Neural progenitor cell (in vitro differentiated cells): Measurements from ENCODE around the gene IFNLR1. TPM values are rescaled to one million over a fixed set of nuclear protein-coding genes. Genes with fewer than 3 reads are reported as not detected.

Experiments used
- DNase-seq: peaks from one replicate; pipeline ENCODE4 v3.0.0-alpha.2; 2016; ENCODE audit warnings: low spot score
- H2AFZ ChIP-seq: fragments of 200-600 bp; sonication (generic); replicated peaks from 2 replicates; pipeline ENCODE4 v1.6.1; 2016; ENCODE audit warnings: antibody characterized with exemption
- H3F3A ChIP-seq: fragments of 200-600 bp; sonication (generic); 2 replicates; pipeline ENCODE4 v1.6.1; 2016; ENCODE audit warnings: antibody characterized with exemption, low read depth
- H3K27ac ChIP-seq: fragments of 200-600 bp; sonication (generic); 2 replicates; pipeline ENCODE4 v1.5.1; 2016; ENCODE audit warnings: mild to moderate bottlenecking
- H3K27me3 ChIP-seq: fragments of 200-600 bp; sonication (generic); 2 replicates; pipeline ENCODE4 v1.6.1; 2016; ENCODE audit warnings: mild to moderate bottlenecking, moderate library complexity
- H3K36me3 ChIP-seq: fragments of 200-600 bp; sonication (generic); 2 replicates; pipeline ENCODE4 v1.5.1; 2016
- H3K4me1 ChIP-seq: fragments of 200-600 bp; sonication (generic); 2 replicates; pipeline ENCODE4 v1.6.1; 2016; ENCODE audit warnings: mixed run types
- H3K4me2 ChIP-seq: fragments of 200-600 bp; sonication (generic); 2 replicates; pipeline ENCODE4 v1.6.1; 2016
- H3K4me3 ChIP-seq: fragments of 200-600 bp; sonication (generic); 2 replicates; pipeline ENCODE4 v1.5.1; 2016
- H3K79me2 ChIP-seq: fragments of 200-600 bp; sonication (generic); 2 replicates; pipeline ENCODE4 v1.6.1; 2016; ENCODE audit warnings: low read depth
- H3K9ac ChIP-seq: fragments of 200-600 bp; sonication (generic); 2 replicates; pipeline ENCODE4 v1.6.1; 2016
- H3K9me3 ChIP-seq: fragments of 200-600 bp; sonication (generic); 2 replicates; pipeline ENCODE4 v1.5.1; 2016; ENCODE audit warnings: low read depth
- H4K20me1 ChIP-seq: fragments of 200-600 bp; sonication (generic); 2 replicates; pipeline ENCODE4 v1.6.1; 2016; ENCODE audit warnings: low read depth
- H3K27ac Mint-ChIP-seq: 3 replicates; pipeline ENCODE4 v1.8.0; 2021; ENCODE audit warnings: mixed read lengths
- H3K27me3 Mint-ChIP-seq: 2 replicates; pipeline ENCODE4 v1.8.0; 2022; ENCODE audit warnings: low read depth, mild to moderate bottlenecking, inconsistent platforms, moderate library complexity, mixed read lengths; ENCODE audit not compliant: insufficient read depth
- H3K36me3 Mint-ChIP-seq: 3 replicates; pipeline ENCODE4 v1.8.0; 2021; ENCODE audit warnings: mixed read lengths
- H3K4me1 Mint-ChIP-seq: 3 replicates; pipeline ENCODE4 v1.8.0; 2021; ENCODE audit warnings: mixed read lengths
- H3K4me3 Mint-ChIP-seq: 3 replicates; pipeline ENCODE4 v1.8.0; 2021; ENCODE audit warnings: mild to moderate bottlenecking, moderate library complexity, mixed read lengths
- H3K9me3 Mint-ChIP-seq: 3 replicates; pipeline ENCODE4 v1.8.0; 2020; ENCODE audit warnings: mixed read lengths
- EZH2 ChIP-seq: fragments of 200-600 bp; sonication (generic); IDR thresholded peaks from 2 replicates; pipeline ENCODE4 v1.6.1; 2017; ENCODE audit warnings: antibody characterized with exemption, mild to moderate bottlenecking, moderate library complexity
- EZH2phosphoT487 ChIP-seq: fragments of 200-600 bp; sonication (generic); IDR thresholded peaks from 2 replicates; pipeline ENCODE4 v1.6.1; 2017; ENCODE audit warnings: antibody characterized with exemption
- total RNA-seq: library from RNA; depleted of rRNA; stranded (reverse); fragments of >200 nt; gene quantifications from 2 replicates; pipeline ENCODE4 v1.2.3, GENCODE V29; 2015; ENCODE audit warnings: low replicate concordance
- TF ChIP-seq, protein P1 (sequence below): fragments of 200-600 bp; sonication (generic); IDR thresholded peaks from 2 replicates; pipeline ENCODE4 v1.5.1; 2017; ENCODE audit warnings: antibody characterized with exemption, mild to moderate bottlenecking

Gene IFNLR1
- total RNA-seq, 1 donor from 2014 or later: 3.3 TPM

GRCh38 chr1:24204116-24204515 lies 17.0 kb upstream of the IFNLR1 start:
- H3K79me2 ChIP-seq: no peaks in the 10 kb centered on the region
- H3K9ac ChIP-seq: no peak overlapping the region
- Mint-ChIP-seq H3K4me3 (no peak overlapping the region), H3K27me3 (peaks cover 4% of the 10 kb centered on the region), H3K4me1 (peaks cover 29% of the 10 kb centered on the region), H3K27ac (no peak overlapping the region), H3K9me3 (no peaks in the 10 kb centered on the region), H3K36me3 (no peaks in the 10 kb centered on the region)
- no peaks in the 10 kb centered on the region for H3K36me3 ChIP-seq
- no peak overlapping the region for H3K27ac ChIP-seq
- H4K20me1 ChIP-seq: no peaks in the 10 kb centered on the region
- no peaks in the 10 kb centered on the region for H3K9me3 ChIP-seq
- H3K4me2 ChIP-seq: no peak overlapping the region
- no peaks in the 10 kb centered on the region for H3K27me3 ChIP-seq
- H3K4me3 ChIP-seq: no peak overlapping the region
- no peak overlapping the region for H2AFZ ChIP-seq
- DNase-seq: no peak
- no peak for TF ChIP-seq EZH2phosphoT487
- TF ChIP-seq, protein P1, sequence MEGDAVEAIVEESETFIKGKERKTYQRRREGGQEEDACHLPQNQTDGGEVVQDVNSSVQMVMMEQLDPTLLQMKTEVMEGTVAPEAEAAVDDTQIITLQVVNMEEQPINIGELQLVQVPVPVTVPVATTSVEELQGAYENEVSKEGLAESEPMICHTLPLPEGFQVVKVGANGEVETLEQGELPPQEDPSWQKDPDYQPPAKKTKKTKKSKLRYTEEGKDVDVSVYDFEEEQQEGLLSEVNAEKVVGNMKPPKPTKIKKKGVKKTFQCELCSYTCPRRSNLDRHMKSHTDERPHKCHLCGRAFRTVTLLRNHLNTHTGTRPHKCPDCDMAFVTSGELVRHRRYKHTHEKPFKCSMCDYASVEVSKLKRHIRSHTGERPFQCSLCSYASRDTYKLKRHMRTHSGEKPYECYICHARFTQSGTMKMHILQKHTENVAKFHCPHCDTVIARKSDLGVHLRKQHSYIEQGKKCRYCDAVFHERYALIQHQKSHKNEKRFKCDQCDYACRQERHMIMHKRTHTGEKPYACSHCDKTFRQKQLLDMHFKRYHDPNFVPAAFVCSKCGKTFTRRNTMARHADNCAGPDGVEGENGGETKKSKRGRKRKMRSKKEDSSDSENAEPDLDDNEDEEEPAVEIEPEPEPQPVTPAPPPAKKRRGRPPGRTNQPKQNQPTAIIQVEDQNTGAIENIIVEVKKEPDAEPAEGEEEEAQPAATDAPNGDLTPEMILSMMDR: no peak
- no peak for TF ChIP-seq EZH2
- no peaks in the 10 kb centered on the region for H3K4me1 ChIP-seq
- no peaks in the 10 kb centered on the region for H3F3A ChIP-seq

DNA sequence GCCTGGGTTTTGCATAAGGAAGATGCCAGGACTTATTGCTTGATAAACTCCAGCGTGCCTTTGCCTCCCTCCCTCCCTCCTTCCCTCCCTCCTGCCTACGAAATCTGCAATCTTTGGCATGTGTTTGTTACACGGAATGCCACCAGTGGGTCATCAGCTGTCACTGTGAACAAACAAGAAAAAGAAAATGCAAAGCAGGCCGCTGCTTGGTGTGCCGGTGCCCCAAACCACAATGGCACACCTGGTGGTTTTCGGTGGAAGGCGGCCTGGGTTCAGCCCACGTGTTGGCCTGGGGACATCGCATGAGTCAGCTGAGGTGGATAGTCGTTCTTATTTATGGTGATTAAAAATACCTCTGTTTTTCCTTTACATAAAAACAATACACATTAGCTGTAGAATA lies 16.3 kb upstream of the IFNLR1 start:
- H3K27me3 Mint-ChIP-seq: peaks cover 4% of the 10 kb centered on the region
- H3F3A ChIP-seq: no peaks in the 10 kb centered on the region
- no peak overlapping the region for H2AFZ ChIP-seq

DNA sequence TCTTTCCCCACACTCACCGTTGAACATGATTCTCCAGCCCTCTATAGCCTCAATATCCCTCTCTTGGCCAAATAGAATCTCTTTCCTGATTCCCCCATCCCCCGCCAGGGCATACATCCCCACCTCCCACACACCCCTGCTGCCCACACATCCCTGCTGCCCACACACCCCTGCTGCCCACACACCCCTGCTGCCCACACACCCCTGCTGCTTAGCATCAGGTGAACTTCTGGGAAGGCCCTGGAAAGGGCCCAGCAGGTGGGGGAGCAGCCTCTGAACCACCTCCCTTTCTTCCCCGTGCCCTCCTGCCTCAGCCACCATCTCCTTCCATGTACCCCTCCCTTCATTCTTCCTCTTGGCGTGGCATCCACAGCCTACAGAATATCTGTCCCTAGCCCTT lies 15.9 kb upstream of the IFNLR1 start:
- no peak overlapping the region for H3K4me3 Mint-ChIP-seq
- no peaks in the 10 kb centered on the region for H3K9me3 Mint-ChIP-seq
- peaks cover 4% of the 10 kb centered on the region for H3K27me3 Mint-ChIP-seq
- no peak overlapping the region for H3K9ac ChIP-seq
- TF ChIP-seq EZH2: no peak
- H3F3A ChIP-seq: no peaks in the 10 kb centered on the region
- H3K27me3 ChIP-seq: no peaks in the 10 kb centered on the region
- H3K4me1 Mint-ChIP-seq: peaks cover 29% of the 10 kb centered on the region
- no peak overlapping the region for H2AFZ ChIP-seq
- no peak overlapping the region for H3K4me3 ChIP-seq
- no peak for DNase-seq
- H4K20me1 ChIP-seq: no peaks in the 10 kb centered on the region
- no peaks in the 10 kb centered on the region for H3K9me3 ChIP-seq
- no peak overlapping the region for H3K27ac Mint-ChIP-seq
- H3K4me1 ChIP-seq: no peaks in the 10 kb centered on the region
- no peaks in the 10 kb centered on the region for H3K79me2 ChIP-seq
- H3K4me2 ChIP-seq: no peak overlapping the region
- no peaks in the 10 kb centered on the region for H3K36me3 Mint-ChIP-seq
- H3K36me3 ChIP-seq: no peaks in the 10 kb centered on the region
- H3K27ac ChIP-seq: no peak overlapping the region

More for the DNA sequence above, 16.3 kb upstream of the IFNLR1 start:
- Histone ChIP-seq H4K20me1 (no peaks in the 10 kb centered on the region), H3K4me2 (no peak overlapping the region), H3K79me2 (no peaks in the 10 kb centered on the region), H3K27me3 (no peaks in the 10 kb centered on the region), H3K4me1 (no peaks in the 10 kb centered on the region), H3K4me3 (no peak overlapping the region), H3K36me3 (no peaks in the 10 kb centered on the region), H3K9me3 (no peaks in the 10 kb centered on the region), H3K9ac (no peak overlapping the region), H3K27ac (no peak overlapping the region)
- Mint-ChIP-seq H3K27ac (no peak overlapping the region), H3K36me3 (no peaks in the 10 kb centered on the region), H3K9me3 (no peaks in the 10 kb centered on the region), H3K4me3 (no peak overlapping the region), H3K4me1 (peaks cover 29% of the 10 kb centered on the region)
- no peak for TF ChIP-seq EZH2phosphoT487
- TF ChIP-seq EZH2: no peak
- TF ChIP-seq, protein P1: no peak
- no peak for DNase-seq

DNA sequence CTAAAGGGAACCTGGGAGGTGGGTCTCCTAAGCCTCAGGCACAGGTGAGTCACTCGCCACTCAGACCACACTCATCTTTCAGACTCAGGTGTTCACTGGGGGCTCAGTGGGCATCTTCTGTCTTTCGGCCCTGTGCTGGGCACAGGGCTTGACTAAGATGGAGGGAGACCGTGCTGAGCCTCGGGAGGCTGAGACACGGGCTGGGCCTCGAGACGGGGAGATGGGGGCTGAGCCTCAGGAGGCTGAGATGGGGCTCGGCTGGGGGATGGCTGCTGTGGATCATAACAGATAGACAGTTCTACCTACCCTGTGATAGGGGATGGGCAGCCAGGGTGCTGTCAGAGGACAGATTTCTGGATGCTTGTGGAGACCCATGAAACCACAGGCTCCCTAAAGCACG lies 15.5 kb upstream of the IFNLR1 start:
- no peak overlapping the region for H3K27ac ChIP-seq
- H3K9ac ChIP-seq: no peak overlapping the region
- H3K4me2 ChIP-seq: no peak overlapping the region
- H2AFZ ChIP-seq: peak overlapping the region; percentile 67
- Mint-ChIP-seq H3K4me1 (peaks cover 29% of the 10 kb centered on the region), H3K27me3 (peaks cover 4% of the 10 kb centered on the region), H3K4me3 (no peak overlapping the region), H3K9me3 (no peaks in the 10 kb centered on the region), H3K27ac (no peak overlapping the region), H3K36me3 (no peaks in the 10 kb centered on the region)
- H4K20me1 ChIP-seq: no peaks in the 10 kb centered on the region
- TF ChIP-seq EZH2: no peak
- TF ChIP-seq, protein P1: no peak
- no peak for TF ChIP-seq EZH2phosphoT487
- H3K4me3 ChIP-seq: no peak overlapping the region
- no peaks in the 10 kb centered on the region for H3K79me2 ChIP-seq
- no peaks in the 10 kb centered on the region for H3K27me3 ChIP-seq
- no peak for DNase-seq
- H3K9me3 ChIP-seq: no peaks in the 10 kb centered on the region
- no peaks in the 10 kb centered on the region for H3K36me3 ChIP-seq
- H3F3A ChIP-seq: no peaks in the 10 kb centered on the region
- H3K4me1 ChIP-seq: no peaks in the 10 kb centered on the region
